Middle frontal gyrus (tissue), 1 donor: ENCODE results near the gene MAN1A1.
"Not testable (repeated sequence)": the region's sequence is repeated elsewhere in the genome, so short reads cannot be mapped to it uniquely, and the experiment has no call there.

Experiments used
- DNase-seq: peaks from one replicate; pipeline ENCODE4 v3.0.0-alpha.2; 2015; ENCODE audit warnings: low spot score; ENCODE audit errors: extremely low spot score

Gene MAN1A1

GRCh38 chr6:119173249-119174084 lies 176.1 kb downstream of the MAN1A1 start:
- DNase-seq: no peak

GRCh38 chr6:119172824-119173223 lies 176.7 kb downstream of the MAN1A1 start:
- no peak for DNase-seq

DNA sequence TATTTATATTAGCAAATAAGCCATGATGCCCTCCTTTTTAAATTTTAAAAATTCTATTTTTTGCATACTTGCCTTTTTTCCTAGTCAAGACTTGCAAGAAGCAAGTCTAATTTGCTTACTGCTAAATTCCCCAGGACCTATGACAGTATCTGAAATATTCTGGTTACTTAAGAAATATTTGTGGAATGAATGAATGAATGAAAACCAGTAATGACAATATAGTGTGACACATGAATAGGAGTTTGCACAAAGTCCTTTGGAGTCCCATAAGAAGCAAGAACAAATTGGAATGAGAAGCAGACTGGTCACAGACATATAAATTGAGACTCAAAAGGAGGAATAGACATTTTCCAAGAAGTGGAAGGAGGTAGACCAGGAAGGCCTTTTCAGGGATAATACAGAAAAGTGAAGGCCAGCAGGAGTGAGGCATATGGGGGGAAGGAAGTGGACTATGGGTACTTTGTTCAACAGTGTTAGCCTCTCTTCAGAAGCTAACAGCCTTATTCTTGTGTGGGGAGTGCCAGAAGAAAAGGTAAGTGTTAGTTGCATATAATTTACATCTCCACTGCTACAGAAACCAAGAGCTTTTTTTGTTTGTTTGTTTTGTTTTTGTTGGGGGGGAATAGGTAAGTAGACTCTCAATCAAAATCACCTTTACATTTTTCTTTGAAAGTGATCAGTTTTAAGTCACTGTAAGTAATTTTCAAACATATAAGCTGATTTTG lies 177.5 kb downstream of the MAN1A1 start:
- DNase-seq: no peak

GRCh38 chr6:119171088-119171841 lies 178.3 kb downstream of the MAN1A1 start:
- no peak for DNase-seq

DNA sequence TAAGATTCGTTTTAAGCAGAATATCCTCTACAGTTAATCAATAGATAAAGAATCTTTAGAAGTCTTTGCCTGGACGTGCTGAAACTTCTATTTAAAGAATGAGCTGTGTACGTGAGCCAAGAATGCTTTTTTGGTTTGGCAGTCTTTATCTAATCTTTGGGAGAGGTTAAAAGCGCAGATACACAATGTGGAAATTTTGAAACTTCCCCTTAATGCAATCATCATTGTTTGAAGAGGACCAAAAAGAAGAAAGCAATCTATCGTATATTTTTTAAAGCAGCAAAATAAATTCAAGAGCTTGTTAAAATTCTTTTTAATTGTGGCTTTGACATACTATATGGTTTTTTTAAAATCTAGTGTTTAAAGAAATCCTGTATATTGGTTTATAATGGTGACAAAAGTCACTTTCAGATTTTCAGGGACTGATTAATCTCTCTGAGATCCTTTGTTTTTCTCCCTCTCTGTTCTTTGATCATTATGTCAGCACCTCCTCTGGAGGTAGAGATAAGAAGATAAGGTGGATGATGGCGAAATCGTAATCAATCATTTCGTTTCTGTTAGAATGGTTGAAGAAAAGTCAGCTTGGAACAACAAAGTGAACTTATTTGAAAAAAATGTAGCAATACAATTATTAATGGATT lies 179.0 kb downstream of the MAN1A1 start:
- DNase-seq: no peak

DNA sequence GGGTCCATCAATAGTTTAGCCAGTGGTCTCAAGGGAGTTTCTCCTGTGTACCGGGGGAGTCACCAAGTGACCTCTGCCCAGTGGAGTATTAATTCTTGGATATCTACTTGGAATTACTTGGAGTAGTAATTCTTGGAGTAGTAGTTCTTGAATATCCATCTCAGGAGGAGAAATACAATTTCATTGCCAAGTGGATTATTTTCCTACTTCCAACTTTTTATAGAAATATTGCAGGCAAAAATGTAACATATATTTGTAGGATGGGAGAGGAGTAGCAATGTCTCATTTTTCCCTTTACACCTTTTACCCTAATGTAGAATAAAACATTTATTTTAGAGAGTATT lies 179.5 kb downstream of the MAN1A1 start:
- no peak for DNase-seq

- DNase-seq: not testable (repeated sequence)
Observed at GRCh38 chr6:119169355-119169754, 180.2 kb downstream of the MAN1A1 start.

DNA sequence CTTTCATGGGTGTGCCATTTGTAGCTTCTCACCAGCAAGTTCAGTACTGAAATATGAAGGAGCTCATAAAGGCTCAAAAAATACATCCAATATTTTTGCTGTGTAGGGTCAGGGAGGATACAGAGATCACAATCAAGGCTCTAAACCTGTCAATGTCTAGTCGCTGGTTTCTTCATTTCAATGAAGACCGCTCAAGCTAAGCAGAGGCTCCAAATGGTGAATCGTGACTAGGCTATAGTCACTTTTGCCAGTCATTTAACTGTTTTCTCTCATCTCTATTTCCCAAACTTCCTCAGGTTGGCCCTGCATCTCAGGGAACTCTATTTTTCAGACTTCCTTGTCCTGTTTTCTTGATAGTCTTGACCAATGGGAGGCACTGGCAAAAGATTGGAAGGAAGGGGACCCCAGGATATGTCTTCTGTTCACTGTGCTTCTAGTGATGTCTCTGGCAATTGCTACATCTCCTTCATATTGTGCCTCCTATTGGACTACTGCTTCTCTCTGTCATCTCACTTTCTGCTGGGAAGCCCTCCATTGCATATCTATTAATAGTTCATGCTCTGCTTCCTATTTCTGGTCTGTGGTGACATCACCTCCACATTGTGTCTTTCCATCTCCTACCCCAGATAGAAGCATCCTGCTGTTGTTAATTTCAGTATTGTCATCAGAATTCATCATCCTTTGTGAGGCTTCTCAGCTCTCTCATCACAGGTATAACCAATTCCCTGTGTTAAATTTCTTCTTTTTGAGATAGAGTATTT lies 183.4 kb downstream of the MAN1A1 start:
- no peak for DNase-seq

DNA sequence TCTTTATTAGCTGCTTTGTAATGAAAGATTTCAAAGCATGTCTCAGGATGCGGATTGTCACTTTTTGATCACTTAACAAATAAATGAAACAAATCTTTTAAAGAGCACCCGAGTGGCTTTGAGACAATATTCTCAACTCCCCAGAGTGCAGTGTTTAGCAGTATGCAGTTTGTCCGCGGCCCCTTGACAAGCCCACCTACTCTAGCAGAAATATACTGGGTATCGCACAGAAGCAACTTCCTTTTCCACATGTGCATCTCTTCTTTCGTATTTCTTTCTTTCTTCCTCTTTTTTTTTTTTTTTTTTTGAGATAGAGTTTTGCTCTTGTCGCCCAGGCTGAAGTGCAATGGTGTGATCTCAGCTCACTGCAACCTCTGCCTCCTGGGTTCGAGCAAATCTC lies 186.6 kb downstream of the MAN1A1 start:
- no peak for DNase-seq

GRCh38 chr6:119162134-119162775 lies 187.3 kb downstream of the MAN1A1 start:
- DNase-seq: no peak

- DNase-seq: no peak
Observed at GRCh38 chr6:119161438-119161837, 188.1 kb downstream of the MAN1A1 start.

GRCh38 chr6:119160911-119161310 lies 188.7 kb downstream of the MAN1A1 start:
- DNase-seq: no peak

GRCh38 chr6:119158057-119158848 lies 191.3 kb downstream of the MAN1A1 start:
- no peak for DNase-seq

- no peak for DNase-seq
Observed at GRCh38 chr6:119157506-119157815, 192.1 kb downstream of the MAN1A1 start.

GRCh38 chr6:119156757-119157505 lies 192.6 kb downstream of the MAN1A1 start:
- DNase-seq: no peak

- not testable (repeated sequence) for DNase-seq
Observed at GRCh38 chr6:119156082-119156481, 193.5 kb downstream of the MAN1A1 start.

DNA sequence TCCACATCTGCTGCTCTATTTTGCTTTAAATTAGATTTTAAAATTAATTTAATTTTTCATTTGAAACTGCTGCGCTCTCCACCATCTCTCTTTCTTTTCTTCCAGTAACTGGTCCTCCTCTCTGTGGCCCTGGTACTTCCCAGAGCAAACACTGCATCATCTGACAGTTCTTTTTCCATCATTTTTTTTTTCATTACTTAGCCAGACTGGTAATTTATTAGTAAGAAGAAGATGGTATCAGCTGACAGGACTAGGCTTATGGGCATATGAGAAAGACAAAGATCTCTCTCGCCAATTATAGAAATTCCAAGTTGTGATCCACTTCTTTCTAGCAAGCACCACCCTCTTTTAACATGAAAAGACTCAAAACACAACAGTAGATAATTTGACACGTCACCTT lies 197.4 kb downstream of the MAN1A1 start:
- no peak for DNase-seq

DNA sequence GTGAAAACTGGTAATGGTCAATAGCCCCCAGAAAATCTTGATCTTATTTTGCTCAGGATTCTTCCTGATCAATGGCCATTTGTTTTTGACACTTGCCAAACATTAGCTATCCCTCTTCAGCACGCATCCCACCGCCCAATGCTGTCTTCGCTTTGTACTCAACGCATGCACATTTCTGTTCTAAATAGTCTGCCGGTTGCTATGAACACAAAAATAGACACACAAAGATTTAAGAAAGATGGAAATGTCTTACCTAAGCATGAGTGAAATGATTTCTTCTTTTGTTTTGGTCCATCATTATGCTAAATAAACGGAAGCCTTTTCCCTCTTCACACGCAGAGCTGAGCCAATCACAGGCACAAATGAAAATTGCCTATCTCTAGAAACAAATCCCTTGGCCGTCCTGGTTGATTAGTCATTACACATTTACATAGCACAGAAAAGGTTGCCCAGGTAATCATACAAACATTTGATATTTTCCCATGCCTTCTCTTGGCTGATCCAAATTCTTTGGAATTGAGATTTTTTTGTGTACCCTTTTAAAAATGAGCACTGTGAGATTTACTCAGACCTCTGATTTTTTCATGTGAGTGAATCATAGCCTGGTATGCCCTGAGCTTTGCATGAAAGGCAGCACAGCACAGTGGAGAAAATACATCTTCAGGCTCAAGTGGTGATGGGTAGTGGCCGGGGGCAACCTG lies 200.6 kb downstream of the MAN1A1 start:
- DNase-seq: no peak
